H9 (cell line): ENCODE results near the gene MRPL1. TPM values are rescaled to one million over a fixed set of nuclear protein-coding genes. Genes with fewer than 3 reads are reported as not detected.

Experiments used
- DNase-seq: peaks from one replicate; pipeline ENCODE4 v3.0.0-alpha.2; 2017
- H2AFZ ChIP-seq: one replicate; pipeline ENCODE4 v1.6.1; 2013; ENCODE audit warnings: mild to moderate bottlenecking, low read length, control low read depth, moderate library complexity
- H2AK5ac ChIP-seq: 2 replicates; pipeline ENCODE4 v1.6.1; 2013; ENCODE audit warnings: low read length, control low read depth, mixed read lengths; ENCODE audit not compliant: insufficient read length
- H2BK120ac ChIP-seq: one replicate; pipeline ENCODE4 v1.6.1; 2013; ENCODE audit warnings: low read depth, mild to moderate bottlenecking, low read length, control low read depth, inconsistent platforms; ENCODE audit not compliant: poor library complexity, severe bottlenecking
- H2BK12ac ChIP-seq: 2 replicates; pipeline ENCODE4 v1.6.1; 2013; ENCODE audit warnings: low read length, control low read depth, mixed read lengths, low read depth; ENCODE audit not compliant: insufficient read length
- H2BK15ac ChIP-seq: 2 replicates; pipeline ENCODE4 v1.6.1; 2013; ENCODE audit warnings: low read depth, low read length, control low read depth
- H2BK20ac ChIP-seq: one replicate; pipeline ENCODE4 v1.6.1; 2013; ENCODE audit warnings: low read depth, mild to moderate bottlenecking, low read length, control low read depth, inconsistent platforms; ENCODE audit not compliant: poor library complexity, severe bottlenecking
- H2BK5ac ChIP-seq: 2 replicates; pipeline ENCODE4 v1.6.1; 2013; ENCODE audit warnings: low read length, control low read depth, mixed read lengths; ENCODE audit not compliant: insufficient read length
- H3K14ac ChIP-seq: 2 replicates; pipeline ENCODE4 v1.6.1; 2013; ENCODE audit warnings: low read length, control low read depth; ENCODE audit not compliant: insufficient read depth
- H3K18ac ChIP-seq: 2 replicates; pipeline ENCODE4 v1.6.1; 2013; ENCODE audit warnings: low read depth, mild to moderate bottlenecking, mixed read lengths, low read length, control low read depth; ENCODE audit not compliant: insufficient read length
- H3K23ac ChIP-seq: 2 replicates; pipeline ENCODE4 v1.6.1; 2013; ENCODE audit warnings: low read length, control low read depth, mixed read lengths, low read depth; ENCODE audit not compliant: insufficient read length
- H3K23me2 ChIP-seq: 2 replicates; pipeline ENCODE4 v1.6.1; 2013; ENCODE audit warnings: low read depth, mild to moderate bottlenecking, mixed read lengths, low read length, control low read depth; ENCODE audit not compliant: insufficient read length, poor library complexity, severe bottlenecking
- H3K27ac ChIP-seq: 2 replicates; pipeline ENCODE4 v1.5.1; 2013; ENCODE audit warnings: low read length, control low read depth, mixed read lengths, low read depth; ENCODE audit not compliant: insufficient read length
- H3K27me3 ChIP-seq: 2 replicates; pipeline ENCODE4 v1.6.1; 2013; ENCODE audit warnings: low read length, control low read depth, inconsistent platforms; ENCODE audit not compliant: insufficient read depth
- H3K4ac ChIP-seq: 2 replicates; pipeline ENCODE4 v1.6.1; 2013; ENCODE audit warnings: low read depth, mild to moderate bottlenecking, control low read depth, inconsistent platforms, low read length, moderate library complexity
- H3K4me1 ChIP-seq: 2 replicates; pipeline ENCODE4 v1.6.1; 2013; ENCODE audit warnings: low read length, control low read depth, inconsistent platforms; ENCODE audit not compliant: insufficient read depth
- H3K4me2 ChIP-seq: 2 replicates; pipeline ENCODE4 v1.6.1; 2013; ENCODE audit warnings: low read length, control low read depth, mixed read lengths; ENCODE audit not compliant: insufficient read length, insufficient read depth
- H3K56ac ChIP-seq: 2 replicates; pipeline ENCODE4 v1.6.1; 2013; ENCODE audit warnings: low read depth, mild to moderate bottlenecking, mixed read lengths, low read length, control low read depth; ENCODE audit not compliant: insufficient read length
- H3K79me1 ChIP-seq: 2 replicates; pipeline ENCODE4 v1.6.1; 2013; ENCODE audit warnings: low read depth, mild to moderate bottlenecking, moderate library complexity, low read length, control low read depth, inconsistent platforms; ENCODE audit not compliant: insufficient read depth, poor library complexity, severe bottlenecking
- H3K79me2 ChIP-seq: 2 replicates; pipeline ENCODE4 v1.6.1; 2013; ENCODE audit warnings: low read length, control low read depth, inconsistent platforms; ENCODE audit not compliant: insufficient read depth
- H3K9ac ChIP-seq: 2 replicates; pipeline ENCODE4 v1.6.1; 2013; ENCODE audit warnings: low read length, control low read depth, mixed read lengths; ENCODE audit not compliant: insufficient read length; ENCODE audit errors: extremely low read depth
- H3K9me3 ChIP-seq: one replicate; pipeline ENCODE4 v1.6.1; 2013; ENCODE audit warnings: low read depth, low read length, inconsistent platforms; ENCODE audit not compliant: control insufficient read depth
- H3T11ph ChIP-seq: one replicate; pipeline ENCODE4 v1.6.1; 2013; ENCODE audit warnings: mild to moderate bottlenecking, low read length, control low read depth, inconsistent platforms
- H4K20me1 ChIP-seq: one replicate; pipeline ENCODE4 v1.6.1; 2013; ENCODE audit not compliant: control insufficient read depth, insufficient read length, insufficient read depth
- H4K5ac ChIP-seq: 2 replicates; pipeline ENCODE4 v1.6.1; 2013; ENCODE audit warnings: low read depth, mild to moderate bottlenecking, mixed read lengths, low read length, control low read depth; ENCODE audit not compliant: insufficient read length
- H4K8ac ChIP-seq: replicated peaks from 2 replicates; pipeline ENCODE4 v1.6.1; 2013; ENCODE audit warnings: low read length, control low read depth, mixed read lengths, low read depth; ENCODE audit not compliant: insufficient read length
- H4K91ac ChIP-seq: 2 replicates; pipeline ENCODE4 v1.6.1; 2013; ENCODE audit warnings: low read depth, mild to moderate bottlenecking, moderate library complexity, mixed read lengths, low read length, control low read depth; ENCODE audit not compliant: insufficient read length
- H3K27ac Mint-ChIP-seq, 3 experiments: 2 replicates in 2 of 3; 3 replicates in 1 of 3; pipeline ENCODE4 v1.8.0; 2020 to 2021; ENCODE audit warnings: mixed read lengths in 3 of 3, mild to moderate bottlenecking in 1 of 3, moderate library complexity in 1 of 3
- H3K27me3 Mint-ChIP-seq: 2 replicates; pipeline ENCODE4 v1.8.0; 2021; ENCODE audit warnings: low read depth, mild to moderate bottlenecking, moderate library complexity, mixed read lengths
- H3K36me3 Mint-ChIP-seq, 3 experiments: 2 replicates in 2 of 3; 3 replicates in 1 of 3; pipeline ENCODE4 v1.8.0; 2020 to 2021; ENCODE audit warnings: low read depth in 3 of 3, mixed read lengths in 3 of 3; ENCODE audit not compliant: insufficient read depth in 1 of 3
- H3K4me1 Mint-ChIP-seq, 2 experiments: 2 replicates each; pipeline ENCODE4 v1.8.0; 2020; ENCODE audit warnings: mixed read lengths in 2 of 2
- H3K4me3 Mint-ChIP-seq, 2 experiments: 2 replicates in 1 of 2; 3 replicates in 1 of 2; pipeline ENCODE4 v1.8.0; 2020 to 2021; ENCODE audit warnings: mild to moderate bottlenecking in 2 of 2, mixed read lengths in 2 of 2, moderate library complexity in 1 of 2
- H3K9me3 Mint-ChIP-seq, 2 experiments: 2 replicates in 1 of 2; 3 replicates in 1 of 2; pipeline ENCODE4 v1.8.0; 2020; ENCODE audit warnings: mild to moderate bottlenecking in 2 of 2, mixed read lengths in 2 of 2, moderate library complexity in 1 of 2
- WGBS: extraction: QIAGEN DNeasy Blood & Tissue Kit; methylation state at CpG from one replicate; pipeline ENCODE4 v1.1.7; 2013; ENCODE audit warnings: missing lambda C conversion rate, low lambda C conversion rate, mixed read lengths; ENCODE audit not compliant: insufficient read length; ENCODE audit errors: extremely low coverage; 5-methylcytosine and 5-hydroxymethylcytosine counted together
- total RNA-seq: library from RNA; stranded (reverse); gene quantifications from 2 replicates; pipeline ENCODE4 v1.2.1, GENCODE V29; 2021
- TF ChIP-seq, protein P1 (sequence below): fragments of 200-600 bp; sonication (generic); conservative IDR thresholded peaks from 3 replicates; pipeline ENCODE4 v1.8.0; 2021; ENCODE audit warnings: antibody characterized with exemption, mild to moderate bottlenecking

The MRPL1 gene
- total RNA-seq, 1 experiment from 2014 or later, result 39.0 TPM

DNA sequence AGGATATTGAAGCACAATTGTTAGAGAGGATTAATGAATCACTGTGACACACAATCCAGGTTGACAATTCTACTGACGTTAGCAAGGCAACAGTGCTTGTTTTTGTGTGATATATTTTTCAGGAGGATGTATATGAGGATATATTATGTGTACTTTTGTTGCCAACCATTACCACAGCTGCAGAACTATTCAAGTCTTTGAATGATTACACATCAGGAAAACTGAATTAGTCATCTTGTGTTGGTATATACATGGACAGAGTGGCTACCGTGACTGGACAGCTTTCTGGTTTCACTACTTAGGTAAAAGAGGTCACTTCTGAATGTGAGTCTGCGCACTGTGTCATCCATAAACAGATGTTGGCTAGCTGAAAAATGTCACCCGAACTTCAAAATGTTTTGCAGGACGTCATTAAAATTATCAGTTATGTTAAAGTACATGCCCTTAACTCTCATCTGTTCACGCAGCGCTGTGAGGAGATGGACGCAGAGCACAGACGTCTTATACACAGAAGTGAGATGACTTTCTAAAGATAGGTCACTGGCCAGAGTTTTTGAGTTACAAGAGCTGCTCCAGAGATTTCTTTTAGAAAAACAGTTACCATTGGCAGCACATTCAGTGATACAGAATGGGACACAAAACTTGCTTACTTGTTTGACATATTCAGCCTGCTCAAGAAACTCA lies 69.0 kb downstream of the MRPL1 start:
- Histone ChIP-seq H3K9me3 (no peaks in the 10 kb centered on the region), H2BK15ac (no peak overlapping the region), H3K79me2 (no peaks in the 10 kb centered on the region), H3K56ac (no peak overlapping the region), H3K18ac (no peak overlapping the region), H3K27ac (no peak overlapping the region), H2AFZ (no peak overlapping the region), H2BK120ac (no peak overlapping the region), H3K4me1 (no peaks in the 10 kb centered on the region), H4K8ac (no peak overlapping the region), H2BK20ac (no peak overlapping the region), H2AK5ac (no peak overlapping the region), H3K23ac (no peak overlapping the region), H2BK5ac (no peak overlapping the region), H4K91ac (no peak overlapping the region), H3K27me3 (no peaks in the 10 kb centered on the region), H2BK12ac (no peak overlapping the region), H3K9ac (no peak overlapping the region), H3K79me1 (no peaks in the 10 kb centered on the region), H3K4me2 (no peak overlapping the region), H3K4ac (no peak overlapping the region), H3T11ph (no peak overlapping the region), H4K5ac (no peak overlapping the region), H3K14ac (no peak overlapping the region), H3K23me2 (no peaks in the 10 kb centered on the region), H4K20me1 (no peaks in the 10 kb centered on the region)
- no peak overlapping the region for H3K4me3 Mint-ChIP-seq
- DNase-seq, result no peak
- TF ChIP-seq, protein P1, sequence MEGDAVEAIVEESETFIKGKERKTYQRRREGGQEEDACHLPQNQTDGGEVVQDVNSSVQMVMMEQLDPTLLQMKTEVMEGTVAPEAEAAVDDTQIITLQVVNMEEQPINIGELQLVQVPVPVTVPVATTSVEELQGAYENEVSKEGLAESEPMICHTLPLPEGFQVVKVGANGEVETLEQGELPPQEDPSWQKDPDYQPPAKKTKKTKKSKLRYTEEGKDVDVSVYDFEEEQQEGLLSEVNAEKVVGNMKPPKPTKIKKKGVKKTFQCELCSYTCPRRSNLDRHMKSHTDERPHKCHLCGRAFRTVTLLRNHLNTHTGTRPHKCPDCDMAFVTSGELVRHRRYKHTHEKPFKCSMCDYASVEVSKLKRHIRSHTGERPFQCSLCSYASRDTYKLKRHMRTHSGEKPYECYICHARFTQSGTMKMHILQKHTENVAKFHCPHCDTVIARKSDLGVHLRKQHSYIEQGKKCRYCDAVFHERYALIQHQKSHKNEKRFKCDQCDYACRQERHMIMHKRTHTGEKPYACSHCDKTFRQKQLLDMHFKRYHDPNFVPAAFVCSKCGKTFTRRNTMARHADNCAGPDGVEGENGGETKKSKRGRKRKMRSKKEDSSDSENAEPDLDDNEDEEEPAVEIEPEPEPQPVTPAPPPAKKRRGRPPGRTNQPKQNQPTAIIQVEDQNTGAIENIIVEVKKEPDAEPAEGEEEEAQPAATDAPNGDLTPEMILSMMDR, result no peak
- no peaks in the 10 kb centered on the region for H3K9me3 Mint-ChIP-seq
- no peaks in the 10 kb centered on the region for H3K27me3 Mint-ChIP-seq
- H3K4me1 Mint-ChIP-seq, result peaks cover 0 to 4% of the 10 kb centered on the region in 2 experiments; a peak in 1 of 4 replicates
- peaks cover 0 to 13% (median 6%) of the 10 kb centered on the region in 3 experiments; a peak in 2 of 7 replicates for H3K36me3 Mint-ChIP-seq
- no CpG with 5 or more reads among the region's 9 CpGs for WGBS
- H3K27ac Mint-ChIP-seq, result no peak overlapping the region
